ENCODE data around the gene CPNE9.

- TF ChIP-seq CTCF (conservative IDR thresholded peaks at IDR 0.05 in 1 of 2, IDR thresholded peaks at IDR 0.05 in 1 of 2; ENCODE audit: low read depth in 1 of 2, low read length in 2 of 2) = no peak
- TF ChIP-seq EZH2 (IDR thresholded peaks at IDR 0.05; ENCODE audit: low read length, missing control alignments) = no peak
Measured at GRCh38 chr3:9710174-9710739, 6.6 kb downstream of the CPNE9 start.

All from fibroblast of lung (primary cell).